ENCODE data around the gene RTF2. TPM values are rescaled to one million over a fixed set of nuclear protein-coding genes. Genes with fewer than 3 reads are reported as not detected.

Gene RTF2
- total and polyA plus RNA-seq, 2 of the 13 experiments (the other 11 are each of a cell fraction or from before 2014, with no cell fraction given), result 81.8 to 142 TPM

GRCh38 chr20:56468316-56469076 is at the start of gene RTF2 (continued):
- TF ChIP-seq AGO2 (optimal IDR thresholded peaks at IDR 0.05; ENCODE audit: low read depth, low read length) (no peak), ZNF354B (CRISPR knock-in tag; IDR thresholded peaks at IDR 0.05) (no peak), ZNF530 (CRISPR knock-in tag; IDR thresholded peaks at IDR 0.05; ENCODE audit: low read depth) (no peak), AGO1 (IDR thresholded peaks at IDR 0.05; ENCODE audit: low read depth, low read length, poor library complexity, severe bottlenecking) (peak; percentile 66), KDM1A (CRISPR knock-in tag; IDR thresholded peaks at IDR 0.05) (no peak), RERE (CRISPR knock-in tag; IDR thresholded peaks at IDR 0.05; ENCODE audit: low read depth) (no peak), ZFP1 (CRISPR knock-in tag; IDR thresholded peaks at IDR 0.05) (no peak), ZNF33A (CRISPR knock-in tag; IDR thresholded peaks at IDR 0.05; ENCODE audit: borderline replicate concordance) (0 out of 2 replicates have a peak, but pooled peaks have one; percentile 90), KLF12 (CRISPR knock-in tag; IDR thresholded peaks at IDR 0.05; ENCODE audit: borderline replicate concordance) (peak; percentile 100), TRIM22 (IDR thresholded peaks at IDR 0.05) (no peak), ZNF780A (CRISPR knock-in tag; IDR thresholded peaks at IDR 0.05) (peak; percentile 94), ZNF75D (CRISPR knock-in tag; IDR thresholded peaks at IDR 0.05; ENCODE audit: borderline replicate concordance) (no peak), NFIC (IDR thresholded peaks at IDR 0.05; ENCODE audit: low read length) (no peak), ZNF460 (CRISPR knock-in tag; IDR thresholded peaks at IDR 0.05; ENCODE audit: borderline replicate concordance) (no peak; the same call in 1 of the 2 replicates), ZFP41 (CRISPR knock-in tag; IDR thresholded peaks at IDR 0.05; ENCODE audit: borderline replicate concordance) (peak; percentile 75; the same call in 1 of the 2 replicates), TRAFD1 (CRISPR knock-in tag; IDR thresholded peaks at IDR 0.05; ENCODE audit: borderline replicate concordance) (no peak; the same call in 1 of the 2 replicates)
- TF ChIP-seq, protein P1, sequence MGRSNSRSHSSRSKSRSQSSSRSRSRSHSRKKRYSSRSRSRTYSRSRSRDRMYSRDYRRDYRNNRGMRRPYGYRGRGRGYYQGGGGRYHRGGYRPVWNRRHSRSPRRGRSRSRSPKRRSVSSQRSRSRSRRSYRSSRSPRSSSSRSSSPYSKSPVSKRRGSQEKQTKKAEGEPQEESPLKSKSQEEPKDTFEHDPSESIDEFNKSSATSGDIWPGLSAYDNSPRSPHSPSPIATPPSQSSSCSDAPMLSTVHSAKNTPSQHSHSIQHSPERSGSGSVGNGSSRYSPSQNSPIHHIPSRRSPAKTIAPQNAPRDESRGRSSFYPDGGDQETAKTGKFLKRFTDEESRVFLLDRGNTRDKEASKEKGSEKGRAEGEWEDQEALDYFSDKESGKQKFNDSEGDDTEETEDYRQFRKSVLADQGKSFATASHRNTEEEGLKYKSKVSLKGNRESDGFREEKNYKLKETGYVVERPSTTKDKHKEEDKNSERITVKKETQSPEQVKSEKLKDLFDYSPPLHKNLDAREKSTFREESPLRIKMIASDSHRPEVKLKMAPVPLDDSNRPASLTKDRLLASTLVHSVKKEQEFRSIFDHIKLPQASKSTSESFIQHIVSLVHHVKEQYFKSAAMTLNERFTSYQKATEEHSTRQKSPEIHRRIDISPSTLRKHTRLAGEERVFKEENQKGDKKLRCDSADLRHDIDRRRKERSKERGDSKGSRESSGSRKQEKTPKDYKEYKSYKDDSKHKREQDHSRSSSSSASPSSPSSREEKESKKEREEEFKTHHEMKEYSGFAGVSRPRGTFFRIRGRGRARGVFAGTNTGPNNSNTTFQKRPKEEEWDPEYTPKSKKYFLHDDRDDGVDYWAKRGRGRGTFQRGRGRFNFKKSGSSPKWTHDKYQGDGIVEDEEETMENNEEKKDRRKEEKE (IDR thresholded peaks at IDR 0.05), result no peak
